GM12878 (cell line): ENCODE data around the gene NOS1. TPM values are rescaled to one million over a fixed set of nuclear protein-coding genes. Genes with fewer than 3 reads are reported as not detected.

Experiments used
- ATAC-seq: fragments of 200-7000 bp; cut with Tn5 transposase; 3 replicates; pipeline ENCODE4 v1.9.1; 2020; ENCODE audit warnings: mild to moderate bottlenecking, moderate library complexity
- BruUV-seq: library from RNA; stranded (reverse); fragments of 400-500 nt; replicated peaks from 2 replicates; lab custom pipeline; 2021; lab: Mats Ljungman, UMichigan
- CTCF ChIA-PET: fragments of 300-600 bp; sonication (Branson Sonifier 250); formaldehyde crosslinking; extraction: SDS; loops from one replicate; lab custom pipeline; 2021; ENCODE audit warnings: inconsistent platforms; lab: Yijun Ruan, JAX
- POLR2A ChIA-PET: fragments of 350-600 bp; formaldehyde crosslinking; extraction: SDS; loops from one replicate; lab custom pipeline; 2021; ENCODE audit warnings: inconsistent platforms; lab: Charles Lee
- RAD21 ChIA-PET: fragments of 300-600 bp; sonication (Branson Sonifier 250); formaldehyde crosslinking; loops from one replicate; lab custom pipeline; 2023; ENCODE audit warnings: antibody characterized with exemption; ENCODE audit not compliant: unreplicated experiment; lab: Charles Lee
- SMC1A ChIA-PET: fragments of 300-600 bp; sonication (Branson Sonifier 250); formaldehyde crosslinking; loops from one replicate; lab custom pipeline; 2023; ENCODE audit not compliant: unreplicated experiment, uncharacterized antibody; lab: Charles Lee
- DNase-seq: peaks from one replicate; pipeline ENCODE4 v3.0.0-alpha.2; 2011; ENCODE audit warnings: low read depth, low spot score
- FAIRE-seq: peaks from 3 replicates; lab custom pipeline; 2011; peaks lifted over from hg19 to GRCh38; lab: Jason Lieb, UNC
- H2AFZ ChIP-seq: 2 replicates; pipeline ENCODE4 v1.6.0; 2011; ENCODE audit warnings: low read depth, low read length, control low read depth; ENCODE audit not compliant: control insufficient read depth
- H3K27ac ChIP-seq: 2 replicates; pipeline ENCODE4 v1.5.1; 2011; ENCODE audit warnings: control low read depth; ENCODE audit not compliant: control insufficient read depth, insufficient read depth
- H3K27me3 ChIP-seq, 2 experiments: replicated peaks in 1 of 2; 2 replicates each; pipeline versions ENCODE4 v1.6.0 to v1.6.1; 2011; ENCODE audit warnings: low read length in 1 of 2; ENCODE audit not compliant: control insufficient read depth in 2 of 2, insufficient read depth in 2 of 2
- H3K36me3 ChIP-seq, 2 experiments: 2 replicates each; pipeline ENCODE4 v1.5.1; 2011; ENCODE audit warnings: low read length in 1 of 2; ENCODE audit not compliant: control insufficient read depth in 2 of 2, insufficient read depth in 2 of 2
- H3K4me1 ChIP-seq: 2 replicates; pipeline ENCODE4 v1.6.1; 2011; ENCODE audit warnings: mild to moderate bottlenecking, low read length, moderate library complexity, mixed read lengths; ENCODE audit not compliant: control insufficient read depth, insufficient read depth
- H3K4me2 ChIP-seq: 2 replicates; pipeline ENCODE4 v1.6.0; 2011; ENCODE audit warnings: control low read depth; ENCODE audit not compliant: control insufficient read depth, insufficient read depth
- H3K4me3 ChIP-seq: fragments of 200-600 bp; sonication (generic); 2 replicates; pipeline ENCODE4 v1.5.1; 2016
- H3K79me2 ChIP-seq: 2 replicates; pipeline ENCODE4 v1.6.0; 2011; ENCODE audit warnings: low read length; ENCODE audit not compliant: control insufficient read depth, insufficient read depth
- H3K9ac ChIP-seq: 2 replicates; pipeline ENCODE4 v1.8.0; 2011; ENCODE audit warnings: low read length, control low read depth, mixed read lengths; ENCODE audit not compliant: control insufficient read depth, insufficient read depth
- H3K9me3 ChIP-seq: replicated peaks from 3 replicates; pipeline ENCODE4 v1.5.1; 2011; ENCODE audit warnings: mild to moderate bottlenecking, low read length; ENCODE audit not compliant: control insufficient read depth, insufficient read depth
- H4K20me1 ChIP-seq: 2 replicates; pipeline ENCODE4 v1.6.0; 2011; ENCODE audit not compliant: control insufficient read depth, insufficient read depth
- FOS ChIP-seq: IDR thresholded peaks from 3 replicates; pipeline ENCODE4 v1.6.1; 2011; ENCODE audit warnings: borderline replicate concordance; ENCODE audit not compliant: insufficient read length; ENCODE audit errors: extremely low read depth
- HCFC1 ChIP-seq: fragments of 150-350 bp; IDR thresholded peaks from 2 replicates; pipeline ENCODE4 v1.6.1; 2014; ENCODE audit warnings: low read length
- HDGF ChIP-seq: fragments of 450-650 bp; IDR thresholded peaks from 2 replicates; pipeline ENCODE4 v1.6.1; 2016; ENCODE audit warnings: antibody characterized with exemption
- MEF2A ChIP-seq: IDR thresholded peaks from 2 replicates; pipeline ENCODE4 v1.6.1; 2011; ENCODE audit warnings: low read depth, mild to moderate bottlenecking, low read length, moderate library complexity; ENCODE audit not compliant: insufficient read depth
- MEF2B ChIP-seq: fragments of 450-650 bp; IDR thresholded peaks from 2 replicates; pipeline ENCODE4 v1.6.1; 2018; ENCODE audit warnings: mild to moderate bottlenecking, moderate library complexity; ENCODE audit not compliant: partially characterized antibody, poor library complexity, severe bottlenecking
- MYC ChIP-seq: IDR thresholded peaks from 2 replicates; pipeline ENCODE4 v1.6.1; 2011; ENCODE audit warnings: mild to moderate bottlenecking, low read length, moderate library complexity, inconsistent platforms; ENCODE audit not compliant: insufficient read depth, insufficient replicate concordance, insufficient read length, severe bottlenecking
- SMARCA5 ChIP-seq: fragments of 450-650 bp; IDR thresholded peaks from 2 replicates; pipeline ENCODE4 v1.6.1; 2017; ENCODE audit warnings: mild to moderate bottlenecking
- WGBS: methylation state at CpG from one replicate; pipeline ENCODE4 v1.1.6; 2016; ENCODE audit warnings: low lambda C conversion rate; ENCODE audit not compliant: insufficient replicate concordance, insufficient coverage; ENCODE audit errors: missing lambda C conversion rate; 5-methylcytosine and 5-hydroxymethylcytosine counted together
- in situ Hi-C: fragments of 300-500 bp; cut with MboI; formaldehyde crosslinking; loops from 9 replicates; pipeline ENCODE4 v1.14.3; 2018; ENCODE audit warnings: mixed read lengths
- intact Hi-C: fragments of 100-400 bp; cut with micrococcal nuclease; formaldehyde crosslinking; loops from one replicate; pipeline ENCODE4 v1.14.2; 2022; ENCODE audit not compliant: unreplicated experiment
- polyA plus RNA-seq, 11 experiments: library from polyadenylated mRNA; depleted of rRNA in 4 of 11; unstranded in 6 of 11; stranded (reverse) in 5 of 11; fragments of >200 nt; fragmentation: Nextera tagmentation in 4 of 11; fragmentation: Illumina TruSeq in 1 of 11; extraction: Ambion mirVana in 4 of 11; extraction: Trizol in 1 of 11; gene quantifications; 1 replicate in 1 of 11; 2 replicates in 10 of 11; pipeline versions ENCODE4 v1.2.1 to v1.2.3, GENCODE V29; 2011 to 2016; ENCODE audit warnings: inconsistent platforms in 2 of 11, missing spikeins in 2 of 11, low read depth in 1 of 11
- total RNA-seq, 4 experiments: library from RNA; depleted of rRNA in 3 of 4; stranded (reverse); fragments of >200 nt in 3 of 4; fragmentation: Illumina TruSeq in 1 of 4; extraction: Trizol in 1 of 4; gene quantifications; 2 replicates each; pipeline versions ENCODE4 v1.2.1 to v1.2.3, GENCODE V29; 2013 to 2021
- TF ChIP-seq, protein P1 (sequence below): IDR thresholded peaks from 2 replicates; pipeline ENCODE4 v1.6.1; 2011; ENCODE audit warnings: mild to moderate bottlenecking, low read depth, low read length, moderate library complexity; ENCODE audit not compliant: insufficient replicate concordance
- TF ChIP-seq, protein P2 (sequence below): fragments of 450-650 bp; IDR thresholded peaks from 2 replicates; pipeline ENCODE4 v1.6.1; 2017; ENCODE audit warnings: borderline replicate concordance
- TF ChIP-seq, protein P3 (sequence below), 3 experiments: IDR thresholded peaks in 2 of 3; conservative IDR thresholded peaks in 1 of 3; 2 replicates each; pipeline ENCODE4 v1.5.1; 2011; ENCODE audit warnings: low read depth in 3 of 3, low read length in 3 of 3, mild to moderate bottlenecking in 3 of 3, control low read depth in 2 of 3, moderate library complexity in 2 of 3, inconsistent platforms in 1 of 3, mixed read lengths in 1 of 3; ENCODE audit not compliant: control insufficient read depth in 2 of 3, insufficient read depth in 1 of 3; ENCODE audit errors: extremely low read depth in 1 of 3
- TF ChIP-seq, protein P4 (sequence below): fragments of 450-650 bp; IDR thresholded peaks from 2 replicates; pipeline ENCODE4 v1.6.1; 2018; ENCODE audit warnings: mild to moderate bottlenecking, low read depth, moderate library complexity; ENCODE audit not compliant: partially characterized antibody

NOS1 gene
- total and polyA plus RNA-seq, 10 of the 15 experiments (the other 5 are each of a cell fraction or from before 2014, with no cell fraction given): under 0.01 to 0.04 (median 0.01) TPM; not detected in 7

DNA sequence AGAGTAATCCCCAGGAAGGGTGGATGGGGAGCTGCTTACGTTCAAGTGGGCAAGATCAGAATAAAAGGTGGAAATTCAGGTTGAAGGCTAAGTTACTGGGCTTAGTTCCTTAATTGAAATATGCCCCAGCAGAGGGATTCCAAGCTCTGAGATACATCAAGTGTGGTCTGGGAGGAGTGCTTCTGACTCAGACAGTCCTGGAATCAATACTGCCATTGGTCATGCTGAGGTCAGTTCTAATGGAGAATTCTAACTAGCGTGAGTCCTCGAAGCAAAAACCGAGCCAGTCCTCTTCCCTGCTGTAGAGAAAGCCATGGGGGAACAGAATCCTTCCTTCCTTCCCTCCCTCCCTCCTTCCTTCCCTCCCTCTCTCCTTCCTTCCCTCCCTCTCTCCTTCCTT lies 39.9 kb downstream of the NOS1 start:
- in situ Hi-C loops (no loop called here), intact Hi-C loops (no loop called here)
- Histone ChIP-seq H3K27ac (no peak overlapping the region), H3K9ac (no peak overlapping the region), H4K20me1 (no peaks in the 10 kb centered on the region; the same call in 1 of the 2 replicates), H3K4me1 (no peaks in the 10 kb centered on the region), H3K4me3 (no peak overlapping the region), H3K27me3 (no peaks in the 10 kb centered on the region; a peak in 1 of 4 replicates), H3K9me3 (no peaks in the 10 kb centered on the region), H3K79me2 (no peaks in the 10 kb centered on the region), H3K4me2 (no peak overlapping the region), H2AFZ (no peak overlapping the region), H3K36me3 (no peaks in the 10 kb centered on the region)
- WGBS: 65% methylated on average over 4 of the region's 4 CpGs
- ATAC-seq (no peak), FAIRE-seq (no peak), DNase-seq (no peak)
- POLR2A ChIA-PET: no interaction called here
- SMC1A ChIA-PET: no interaction called here
- RAD21 ChIA-PET: no interaction called here
- CTCF ChIA-PET: no interaction called here
- BruUV-seq: no TSS peak
- TF ChIP-seq MYC (no peak), HCFC1 (no peak), MEF2A (no peak), MEF2B (no peak), SMARCA5 (no peak), FOS (no peak), HDGF (no peak)
- TF ChIP-seq, protein P1, sequence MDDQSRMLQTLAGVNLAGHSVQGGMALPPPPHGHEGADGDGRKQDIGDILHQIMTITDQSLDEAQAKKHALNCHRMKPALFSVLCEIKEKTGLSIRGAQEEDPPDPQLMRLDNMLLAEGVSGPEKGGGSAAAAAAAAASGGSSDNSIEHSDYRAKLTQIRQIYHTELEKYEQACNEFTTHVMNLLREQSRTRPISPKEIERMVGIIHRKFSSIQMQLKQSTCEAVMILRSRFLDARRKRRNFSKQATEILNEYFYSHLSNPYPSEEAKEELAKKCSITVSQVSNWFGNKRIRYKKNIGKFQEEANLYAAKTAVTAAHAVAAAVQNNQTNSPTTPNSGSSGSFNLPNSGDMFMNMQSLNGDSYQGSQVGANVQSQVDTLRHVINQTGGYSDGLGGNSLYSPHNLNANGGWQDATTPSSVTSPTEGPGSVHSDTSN: no peak
- TF ChIP-seq, protein P2, sequence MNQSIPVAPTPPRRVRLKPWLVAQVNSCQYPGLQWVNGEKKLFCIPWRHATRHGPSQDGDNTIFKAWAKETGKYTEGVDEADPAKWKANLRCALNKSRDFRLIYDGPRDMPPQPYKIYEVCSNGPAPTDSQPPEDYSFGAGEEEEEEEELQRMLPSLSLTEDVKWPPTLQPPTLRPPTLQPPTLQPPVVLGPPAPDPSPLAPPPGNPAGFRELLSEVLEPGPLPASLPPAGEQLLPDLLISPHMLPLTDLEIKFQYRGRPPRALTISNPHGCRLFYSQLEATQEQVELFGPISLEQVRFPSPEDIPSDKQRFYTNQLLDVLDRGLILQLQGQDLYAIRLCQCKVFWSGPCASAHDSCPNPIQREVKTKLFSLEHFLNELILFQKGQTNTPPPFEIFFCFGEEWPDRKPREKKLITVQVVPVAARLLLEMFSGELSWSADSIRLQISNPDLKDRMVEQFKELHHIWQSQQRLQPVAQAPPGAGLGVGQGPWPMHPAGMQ: no peak
- TF ChIP-seq, protein P3, sequence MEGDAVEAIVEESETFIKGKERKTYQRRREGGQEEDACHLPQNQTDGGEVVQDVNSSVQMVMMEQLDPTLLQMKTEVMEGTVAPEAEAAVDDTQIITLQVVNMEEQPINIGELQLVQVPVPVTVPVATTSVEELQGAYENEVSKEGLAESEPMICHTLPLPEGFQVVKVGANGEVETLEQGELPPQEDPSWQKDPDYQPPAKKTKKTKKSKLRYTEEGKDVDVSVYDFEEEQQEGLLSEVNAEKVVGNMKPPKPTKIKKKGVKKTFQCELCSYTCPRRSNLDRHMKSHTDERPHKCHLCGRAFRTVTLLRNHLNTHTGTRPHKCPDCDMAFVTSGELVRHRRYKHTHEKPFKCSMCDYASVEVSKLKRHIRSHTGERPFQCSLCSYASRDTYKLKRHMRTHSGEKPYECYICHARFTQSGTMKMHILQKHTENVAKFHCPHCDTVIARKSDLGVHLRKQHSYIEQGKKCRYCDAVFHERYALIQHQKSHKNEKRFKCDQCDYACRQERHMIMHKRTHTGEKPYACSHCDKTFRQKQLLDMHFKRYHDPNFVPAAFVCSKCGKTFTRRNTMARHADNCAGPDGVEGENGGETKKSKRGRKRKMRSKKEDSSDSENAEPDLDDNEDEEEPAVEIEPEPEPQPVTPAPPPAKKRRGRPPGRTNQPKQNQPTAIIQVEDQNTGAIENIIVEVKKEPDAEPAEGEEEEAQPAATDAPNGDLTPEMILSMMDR (IDR thresholded peaks at IDR 0.05 in 2 of 3, conservative IDR thresholded peaks at IDR 0.05 in 1 of 3; ENCODE audit: control insufficient read depth in 2 of 3, extremely low read depth in 1 of 3, insufficient read depth in 1 of 3, low read depth in 3 of 3, low read length in 3 of 3): no peak
- TF ChIP-seq, protein P4, sequence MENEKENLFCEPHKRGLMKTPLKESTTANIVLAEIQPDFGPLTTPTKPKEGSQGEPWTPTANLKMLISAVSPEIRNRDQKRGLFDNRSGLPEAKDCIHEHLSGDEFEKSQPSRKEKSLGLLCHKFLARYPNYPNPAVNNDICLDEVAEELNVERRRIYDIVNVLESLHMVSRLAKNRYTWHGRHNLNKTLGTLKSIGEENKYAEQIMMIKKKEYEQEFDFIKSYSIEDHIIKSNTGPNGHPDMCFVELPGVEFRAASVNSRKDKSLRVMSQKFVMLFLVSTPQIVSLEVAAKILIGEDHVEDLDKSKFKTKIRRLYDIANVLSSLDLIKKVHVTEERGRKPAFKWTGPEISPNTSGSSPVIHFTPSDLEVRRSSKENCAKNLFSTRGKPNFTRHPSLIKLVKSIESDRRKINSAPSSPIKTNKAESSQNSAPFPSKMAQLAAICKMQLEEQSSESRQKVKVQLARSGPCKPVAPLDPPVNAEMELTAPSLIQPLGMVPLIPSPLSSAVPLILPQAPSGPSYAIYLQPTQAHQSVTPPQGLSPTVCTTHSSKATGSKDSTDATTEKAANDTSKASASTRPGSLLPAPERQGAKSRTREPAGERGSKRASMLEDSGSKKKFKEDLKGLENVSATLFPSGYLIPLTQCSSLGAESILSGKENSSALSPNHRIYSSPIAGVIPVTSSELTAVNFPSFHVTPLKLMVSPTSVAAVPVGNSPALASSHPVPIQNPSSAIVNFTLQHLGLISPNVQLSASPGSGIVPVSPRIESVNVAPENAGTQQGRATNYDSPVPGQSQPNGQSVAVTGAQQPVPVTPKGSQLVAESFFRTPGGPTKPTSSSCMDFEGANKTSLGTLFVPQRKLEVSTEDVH: no peak
